ENCODE measurements around the gene ZNF254. TPM values are rescaled to one million over a fixed set of nuclear protein-coding genes. Genes with fewer than 3 reads are reported as not detected.

The ZNF254 gene
- total and polyA plus RNA-seq, 3 experiments from 2014 or later, result 6.8 to 9.7 (median 7.3) TPM

GRCh38 chr19:24178207-24178606 is 91.2 kb downstream of the ZNF254 start:
- H3K4me3 Mint-ChIP-seq, result no peak overlapping the region
- H3K27ac ChIP-seq (ENCODE audit: low read depth, low read length), result no peak overlapping the region
- peaks cover 0 to 8% of the 10 kb centered on the region in 2 donors for H3K27me3 Mint-ChIP-seq
- ChIA-PET POLR2A (no interaction called here), CTCF (no interaction called here)
- H3K36me3 ChIP-seq (ENCODE audit: insufficient read depth, low read length), result no peaks in the 10 kb centered on the region
- no peaks in the 10 kb centered on the region for H3K9me3 ChIP-seq (ENCODE audit: low read length)
- H3K4me1 Mint-ChIP-seq, result no peaks in the 10 kb centered on the region
- DNase-seq, result no peak
- H3K4me3 ChIP-seq (ENCODE audit: low read length), result no peak overlapping the region
- no peak overlapping the region for H3K27ac Mint-ChIP-seq
- H3K27me3 ChIP-seq (ENCODE audit: insufficient read depth, low read length, poor library complexity, severe bottlenecking), result no peaks in the 10 kb centered on the region
- no peaks in the 10 kb centered on the region for H3K4me1 ChIP-seq (ENCODE audit: insufficient read depth, low read length)
- H3K9me3 Mint-ChIP-seq, result peaks cover 19 to 44% (median 31%) of the 10 kb centered on the region in 5 donors
- peaks cover 0 to 9% (median 0%) of the 10 kb centered on the region in 3 donors for H3K36me3 Mint-ChIP-seq

Other genes starting within 250 kb of the ZNF254 start
- gene ZNF726, start 172.3 kb upstream of the ZNF254 start, total RNA-seq, result 10 to 100 TPM; 12.6 to 13.1 TPM
- 1.6 TPM for gene ZNF726, start 172.3 kb upstream of the ZNF254 start, polyA plus RNA-seq

All from CD8-positive, alpha-beta memory T cell (primary cell).